Large intestine (tissue), 3 donors: ENCODE results near the gene GAL3ST2. TPM values are rescaled to one million over a fixed set of nuclear protein-coding genes. Genes with fewer than 3 reads are reported as not detected.

Experiments
- DNase-seq, 2 donors: peaks; one replicate each; pipeline versions ENCODE4 v3.0.0 to v3.0.0-alpha.2; 2013
- H3K27ac ChIP-seq: one replicate; pipeline ENCODE4 v1.5.1; 2013; ENCODE audit warnings: low read length
- H3K27me3 ChIP-seq: 2 replicates; pipeline ENCODE4 v1.6.1; 2013; ENCODE audit warnings: low read length; ENCODE audit not compliant: control insufficient read depth, insufficient read depth
- H3K36me3 ChIP-seq: 2 replicates; pipeline ENCODE4 v1.6.1; 2013; ENCODE audit warnings: low read length; ENCODE audit not compliant: control insufficient read depth, insufficient read depth
- H3K4me1 ChIP-seq: one replicate; pipeline ENCODE4 v1.6.1; 2013; ENCODE audit warnings: low read length; ENCODE audit not compliant: control insufficient read depth, insufficient read depth
- H3K4me3 ChIP-seq: one replicate; pipeline ENCODE4 v1.5.1; 2013; ENCODE audit warnings: low read length
- H3K9me3 ChIP-seq: one replicate; pipeline ENCODE4 v1.6.1; 2013; ENCODE audit warnings: mild to moderate bottlenecking, low read depth, low read length, moderate library complexity; ENCODE audit not compliant: control insufficient read depth
- WGBS: methylation state at CpG from one replicate; pipeline ENCODE4 v1.1.5; 2013; ENCODE audit warnings: low lambda C conversion rate; ENCODE audit not compliant: insufficient coverage; 5-methylcytosine and 5-hydroxymethylcytosine counted together
- polyA plus RNA-seq: library from polyadenylated mRNA; unstranded; fragments of 120-200 nt; gene quantifications from one replicate; pipeline ENCODE4 v1.2.1, GENCODE V29; 2013

The GAL3ST2 gene
- polyA plus RNA-seq, 1 donor = 0.31 TPM

DNA sequence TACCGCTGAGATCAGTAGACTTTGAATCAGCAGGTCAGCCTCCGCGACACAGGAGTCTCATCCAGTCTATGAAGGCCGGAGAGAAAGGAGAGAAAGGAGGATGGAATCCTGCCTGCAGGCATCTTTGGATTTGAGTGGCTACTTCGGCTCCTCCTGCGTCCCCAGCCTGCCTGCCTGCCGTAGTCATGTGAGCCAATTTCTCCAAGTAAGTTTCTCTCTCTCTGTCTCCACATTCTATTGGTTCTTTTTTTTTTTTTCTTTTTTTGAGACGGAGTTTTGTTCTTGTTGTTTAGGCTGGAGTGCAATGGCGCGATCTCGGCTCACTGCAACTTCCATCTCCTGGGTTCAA lies 65.4 kb downstream of the GAL3ST2 start:
- no peak for DNase-seq
- Histone ChIP-seq H3K27me3 (peaks cover 21% of the 10 kb centered on the region), H3K36me3 (no peaks in the 10 kb centered on the region), H3K27ac (no peak overlapping the region), H3K9me3 (peaks cover 6% of the 10 kb centered on the region), H3K4me1 (no peaks in the 10 kb centered on the region), H3K4me3 (no peak overlapping the region)
- 80% methylated on average over 1 of the region's 11 CpGs for WGBS

DNA sequence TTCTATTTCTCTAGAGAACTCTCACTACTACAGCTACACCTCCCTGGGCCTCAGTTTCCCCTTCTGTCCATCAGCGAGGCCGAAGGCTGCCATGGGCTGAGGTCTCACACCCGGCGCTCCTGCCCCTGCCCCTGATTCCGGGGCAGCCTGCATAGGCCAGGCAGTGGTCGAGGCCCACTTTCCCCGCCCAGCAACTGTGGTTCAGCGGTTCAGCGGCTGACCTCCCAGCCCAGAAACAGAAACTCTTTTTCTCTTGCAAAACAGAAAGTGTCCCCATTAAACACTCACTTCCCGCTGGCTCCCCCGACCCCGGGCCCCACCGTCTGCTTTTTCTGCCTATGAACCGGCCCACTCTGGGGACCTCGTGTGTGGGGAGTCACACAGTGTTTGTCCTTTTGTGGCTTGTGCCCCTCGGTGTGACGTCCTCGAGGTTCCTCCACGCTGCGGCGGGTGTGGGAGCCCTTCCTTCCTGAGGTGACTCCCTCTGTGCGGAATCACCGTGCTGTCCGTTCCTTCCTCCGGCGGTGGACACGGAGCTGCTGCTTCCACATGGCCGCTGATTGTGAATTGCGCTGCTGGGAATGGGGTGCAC lies 66.1 kb downstream of the GAL3ST2 start:
- Histone ChIP-seq H3K27me3 (peaks cover 15% of the 10 kb centered on the region), H3K27ac (no peak overlapping the region), H3K36me3 (no peaks in the 10 kb centered on the region), H3K4me3 (no peak overlapping the region), H3K4me1 (no peaks in the 10 kb centered on the region), H3K9me3 (peaks cover 6% of the 10 kb centered on the region)
- WGBS = no CpG with 5 or more reads among the region's 29 CpGs
- DNase-seq = peak in 1 of 2 donors; percentile 36

DNA sequence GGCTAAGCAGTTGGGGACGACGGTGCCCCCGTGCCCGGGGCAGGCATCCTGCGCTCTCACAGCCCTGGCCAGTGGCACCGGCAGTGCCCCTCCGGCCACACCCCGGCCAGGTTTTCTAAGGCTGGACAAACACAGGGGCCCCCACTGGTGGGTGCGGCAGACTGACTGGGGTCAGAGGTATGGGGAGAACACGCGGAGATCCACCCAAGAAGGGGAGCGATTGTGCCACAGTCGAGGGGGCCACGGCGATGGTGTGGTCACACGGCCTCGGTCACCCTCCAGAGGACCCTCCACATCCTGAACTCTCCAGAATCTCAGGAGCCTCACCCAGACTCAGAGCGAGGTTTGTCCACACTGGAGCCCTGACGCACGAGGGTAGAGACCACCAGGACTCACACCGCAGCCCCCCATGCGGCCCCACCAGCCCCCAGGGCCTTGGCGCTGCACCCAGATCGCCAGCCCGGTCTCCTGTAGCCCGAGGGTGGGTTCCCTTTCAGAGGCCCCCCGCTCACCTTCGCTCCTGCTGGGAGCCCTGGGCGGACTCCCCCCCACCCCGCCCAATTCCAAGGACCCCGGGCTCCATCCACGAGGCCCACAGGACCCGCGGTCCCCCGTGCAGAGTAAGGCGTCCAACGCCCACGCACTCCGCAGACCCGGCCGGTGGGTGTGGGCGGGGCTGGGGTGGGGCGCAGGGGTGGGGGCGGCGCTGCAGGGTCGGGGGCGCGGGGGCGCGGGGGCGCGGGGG lies 66.9 kb downstream of the GAL3ST2 start:
- H3K4me1 ChIP-seq = no peaks in the 10 kb centered on the region
- no peak for DNase-seq
- H3K4me3 ChIP-seq = no peak overlapping the region
- peaks cover 10% of the 10 kb centered on the region for H3K27me3 ChIP-seq
- WGBS = no CpG with 5 or more reads among the region's 52 CpGs
- peaks cover 6% of the 10 kb centered on the region for H3K9me3 ChIP-seq
- no peak overlapping the region for H3K27ac ChIP-seq
- no peaks in the 10 kb centered on the region for H3K36me3 ChIP-seq

DNA sequence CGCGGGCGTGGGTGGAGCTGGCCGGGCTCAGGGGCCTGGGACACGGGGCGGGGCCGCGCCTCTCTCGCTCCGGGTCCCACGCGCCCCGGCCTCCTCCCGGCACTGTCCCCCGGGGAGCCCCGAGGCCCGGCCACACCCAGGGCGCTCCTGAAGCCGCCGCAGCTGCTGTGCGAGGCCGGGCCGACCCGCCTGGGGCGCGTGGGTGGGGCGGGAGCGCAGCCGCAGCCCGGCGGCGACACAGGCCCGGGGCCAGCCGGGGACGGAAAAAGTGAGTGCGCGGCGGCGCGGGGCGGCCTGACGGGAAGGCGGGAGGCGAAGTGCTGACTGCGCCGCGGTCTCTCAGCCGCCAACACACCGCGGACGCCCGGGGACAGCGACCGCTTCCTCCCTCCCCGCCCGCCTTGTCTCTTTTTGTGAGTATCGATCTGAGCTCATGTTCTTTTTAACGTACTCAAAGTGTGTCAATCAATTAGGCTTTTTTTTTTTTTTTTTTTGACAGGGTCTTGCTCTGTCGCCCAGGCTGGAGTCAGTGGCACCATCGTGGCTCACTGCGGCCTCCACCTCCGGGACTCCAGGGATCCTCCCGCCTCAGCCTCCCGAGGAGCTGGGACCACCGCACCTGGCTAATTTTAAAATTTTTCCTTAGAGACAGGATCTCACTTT lies 67.6 kb downstream of the GAL3ST2 start:
- no peaks in the 10 kb centered on the region for H3K36me3 ChIP-seq
- no peak overlapping the region for H3K27ac ChIP-seq
- DNase-seq = peak; percentile 73 to 83

DNA sequence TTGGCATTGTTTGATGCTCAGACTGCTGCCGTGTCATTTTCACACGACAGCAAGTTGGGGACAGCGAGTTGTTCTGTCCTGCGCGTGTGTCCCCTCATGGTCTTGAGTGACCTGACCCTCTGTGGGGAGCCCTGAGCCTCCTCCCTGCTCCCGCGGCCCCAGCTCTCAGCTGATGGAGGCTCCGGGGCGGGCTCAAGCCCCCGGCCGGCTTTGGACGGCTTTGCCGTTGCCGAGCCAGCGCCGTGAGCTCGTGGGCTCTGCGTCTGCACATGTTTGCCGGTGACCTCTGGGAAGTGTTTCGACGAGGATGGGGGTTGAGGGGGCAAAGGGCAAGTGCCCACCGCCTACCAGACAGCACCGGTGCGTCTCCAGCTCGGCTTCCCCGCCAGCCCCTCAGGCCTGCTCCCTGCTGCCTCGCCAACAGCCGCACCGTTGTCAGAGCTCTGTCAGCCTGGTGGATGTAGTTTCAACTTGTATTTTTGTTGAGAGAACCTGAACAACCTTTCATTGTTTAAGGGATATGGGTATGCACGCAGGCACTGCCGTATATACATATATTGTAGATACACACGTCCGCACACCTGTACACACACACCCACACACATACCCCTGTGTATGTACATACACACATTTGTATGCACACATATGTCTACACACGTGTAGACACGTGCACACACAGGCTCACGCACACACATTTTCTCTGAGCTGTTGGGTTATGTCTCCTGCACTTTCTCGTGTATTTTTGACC lies 68.4 kb downstream of the GAL3ST2 start:
- 71% methylated on average over 1 of the region's 37 CpGs for WGBS
- DNase-seq = no peak

More for the DNA sequence above, 67.6 kb downstream of the GAL3ST2 start:
- Histone ChIP-seq H3K4me3 (peak overlapping the region; percentile 35), H3K9me3 (peaks cover 6% of the 10 kb centered on the region), H3K27me3 (peaks cover 10% of the 10 kb centered on the region), H3K4me1 (no peaks in the 10 kb centered on the region)
- 0% methylated on average over 1 of the region's 65 CpGs for WGBS

DNA sequence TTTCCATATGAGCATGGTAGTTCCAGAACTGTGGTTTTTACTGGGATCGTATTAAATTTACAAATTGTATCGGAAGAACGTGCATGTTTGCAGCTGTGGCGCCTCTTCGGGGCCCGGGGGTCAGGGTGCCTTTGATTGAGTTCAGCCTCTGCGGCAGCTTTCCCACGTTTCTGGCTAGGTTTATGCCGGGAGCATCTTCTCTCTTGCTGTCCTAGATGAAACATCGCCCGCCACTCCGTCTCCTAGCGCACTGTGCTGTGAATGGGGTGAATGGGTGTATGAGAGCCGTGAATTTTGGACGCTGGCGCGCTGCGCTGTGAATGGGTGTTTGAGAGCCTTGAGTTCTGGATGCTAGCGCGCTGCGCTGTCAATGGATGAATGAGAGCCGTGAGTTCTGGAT lies 69.8 kb downstream of the GAL3ST2 start:
- Histone ChIP-seq H3K4me1 (no peaks in the 10 kb centered on the region), H3K36me3 (no peaks in the 10 kb centered on the region), H3K27ac (no peak overlapping the region), H3K4me3 (no peak overlapping the region), H3K9me3 (peaks cover 6% of the 10 kb centered on the region), H3K27me3 (peaks cover 10% of the 10 kb centered on the region)
- DNase-seq = no peak
- WGBS = no CpG with 5 or more reads among the region's 22 CpGs

More for the DNA sequence above, 68.4 kb downstream of the GAL3ST2 start:
- peaks cover 6% of the 10 kb centered on the region for H3K9me3 ChIP-seq
- H3K27me3 ChIP-seq = peaks cover 10% of the 10 kb centered on the region
- no peak overlapping the region for H3K4me3 ChIP-seq
- H3K27ac ChIP-seq = no peak overlapping the region
- H3K36me3 ChIP-seq = no peaks in the 10 kb centered on the region
- H3K4me1 ChIP-seq = no peaks in the 10 kb centered on the region

DNA sequence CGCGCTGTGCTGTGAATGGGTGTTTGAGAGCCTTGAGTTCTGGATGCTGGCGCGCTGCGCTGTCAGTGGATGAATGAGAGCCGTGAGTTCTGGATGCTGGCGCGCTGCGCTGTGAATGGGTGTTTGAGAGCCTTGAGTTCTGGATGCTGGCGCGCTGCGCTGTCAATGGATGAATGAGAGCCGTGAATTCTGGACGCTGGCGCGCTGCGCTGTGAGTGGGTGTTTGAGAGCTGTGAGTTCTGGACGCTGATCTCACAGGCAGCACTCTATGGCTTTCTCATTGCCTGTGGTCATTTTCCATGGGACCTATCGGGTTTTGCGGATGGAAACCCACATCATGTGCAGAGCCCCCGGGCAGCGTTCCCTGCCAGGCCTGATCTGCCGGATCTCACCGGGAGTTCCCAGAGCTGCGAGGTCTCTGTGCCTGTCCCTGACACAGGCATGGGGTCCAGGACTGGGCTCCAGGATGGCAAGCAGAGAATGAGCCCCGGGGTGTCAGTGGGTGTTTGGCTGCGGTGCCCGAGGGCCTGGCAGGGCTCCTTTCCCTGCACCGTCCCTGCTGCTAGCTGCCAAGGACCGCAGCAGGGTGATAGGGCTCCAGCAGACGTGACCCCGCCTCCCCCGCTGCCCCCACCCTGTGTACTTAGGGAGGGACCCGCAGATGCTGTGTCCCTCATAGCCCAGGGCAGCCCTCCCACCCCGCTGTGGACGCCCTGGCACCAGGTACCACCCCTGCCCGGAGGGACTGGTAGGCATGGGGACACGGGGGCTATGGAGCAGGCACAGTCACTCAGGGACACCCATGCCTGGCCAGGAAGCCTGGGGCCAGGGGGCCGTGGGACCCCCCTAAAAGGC lies 72.4 kb downstream of the GAL3ST2 start:
- Histone ChIP-seq H3K4me1 (no peaks in the 10 kb centered on the region), H3K4me3 (no peak overlapping the region), H3K36me3 (no peaks in the 10 kb centered on the region), H3K27me3 (peaks cover 10% of the 10 kb centered on the region), H3K27ac (no peak overlapping the region), H3K9me3 (peaks cover 4% of the 10 kb centered on the region)
- no peak for DNase-seq
- WGBS = no CpG with 5 or more reads among the region's 39 CpGs

DNA sequence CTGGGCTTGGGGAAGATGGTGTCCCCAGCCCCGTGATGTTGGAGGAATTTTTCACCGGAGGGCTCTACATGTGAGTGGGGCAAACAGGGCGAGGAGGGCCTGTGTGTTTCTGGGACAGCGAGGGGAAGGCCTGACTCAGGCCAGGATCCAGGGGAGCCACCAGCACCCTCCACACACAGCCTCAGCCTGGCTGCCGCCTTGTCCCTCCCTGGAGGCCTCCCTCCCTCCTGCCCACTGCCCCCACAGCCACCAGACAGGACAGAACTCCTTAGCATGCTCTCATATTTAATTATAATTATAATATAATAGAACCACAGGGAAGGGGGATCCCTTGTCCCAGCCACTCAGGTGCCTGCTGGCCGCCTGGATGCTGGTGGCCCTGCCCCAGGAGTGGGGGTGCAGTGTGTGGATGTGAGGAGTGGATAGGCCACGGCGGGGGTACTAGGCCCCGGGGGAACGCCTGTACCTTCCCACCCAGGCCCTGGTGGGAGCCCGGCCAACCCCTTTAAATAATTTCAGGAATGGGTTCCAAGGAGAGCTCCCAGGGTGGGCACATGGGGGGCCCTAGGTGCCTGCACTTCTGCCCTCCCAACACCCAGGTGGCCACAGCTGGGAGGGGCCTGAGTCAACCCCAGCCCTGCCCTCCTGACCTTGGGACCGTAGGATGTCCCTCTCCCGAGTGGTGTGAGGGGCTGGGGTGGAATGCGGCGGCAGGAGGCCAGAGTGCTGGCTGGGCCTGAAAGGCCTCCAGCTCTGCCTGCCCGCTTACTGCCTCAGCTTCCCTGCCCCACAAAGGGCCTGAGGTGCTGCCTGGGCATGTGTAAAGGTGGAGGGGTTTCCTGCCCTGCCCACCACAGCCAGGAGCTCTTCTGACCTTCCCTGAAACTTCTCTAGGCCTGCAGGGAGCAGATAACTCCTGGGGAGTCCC lies 73.3 kb downstream of the GAL3ST2 start:
- no CpG with 5 or more reads among the region's 16 CpGs for WGBS
- Histone ChIP-seq H3K27ac (no peak overlapping the region), H3K27me3 (peaks cover 8% of the 10 kb centered on the region), H3K4me1 (no peaks in the 10 kb centered on the region), H3K9me3 (peaks cover 2% of the 10 kb centered on the region), H3K4me3 (no peak overlapping the region), H3K36me3 (no peaks in the 10 kb centered on the region)
- DNase-seq = no peak
